Activated naive CD4-positive, alpha-beta T cell treated with anti-CD3 and anti-CD28 coated beads, Interleukin-2, amount 10 ng/mL, durations not matched to agents 7 days and 5 days (primary cell): ENCODE data around the gene KRTAP10-2.

Experiments used
- CTCF ChIA-PET: fragments of 350-600 bp; sonication (Branson Sonifier 250); formaldehyde crosslinking; loops from one replicate; lab custom pipeline; 2021; ENCODE audit warnings: antibody characterized with exemption; lab: Charles Lee
- DNase-seq: peaks from one replicate; pipeline ENCODE4 v3.0.0-alpha.2; 2020
- H3K27ac Mint-ChIP-seq: one replicate; pipeline ENCODE4 v1.8.0; 2021; ENCODE audit warnings: mild to moderate bottlenecking, moderate library complexity, mixed read lengths
- H3K27me3 Mint-ChIP-seq: one replicate; pipeline ENCODE4 v1.8.0; 2021; ENCODE audit warnings: mild to moderate bottlenecking, mixed read lengths
- H3K36me3 Mint-ChIP-seq: one replicate; pipeline ENCODE4 v1.8.0; 2021; ENCODE audit warnings: mixed read lengths
- H3K4me1 Mint-ChIP-seq: one replicate; pipeline ENCODE4 v1.8.0; 2021; ENCODE audit warnings: mixed read lengths
- H3K4me3 Mint-ChIP-seq: one replicate; pipeline ENCODE4 v1.8.0; 2021; ENCODE audit warnings: mild to moderate bottlenecking, moderate library complexity, mixed read lengths
- H3K9me3 Mint-ChIP-seq: one replicate; pipeline ENCODE4 v1.8.0; 2021; ENCODE audit warnings: mixed read lengths

The KRTAP10-2 gene

GRCh38 chr21:44523567-44524413 lies 27.5 kb downstream of the KRTAP10-2 start:
- H3K9me3 Mint-ChIP-seq, result no peaks in the 10 kb centered on the region

GRCh38 chr21:44522753-44523204 lies 28.5 kb downstream of the KRTAP10-2 start:
- Mint-ChIP-seq H3K27me3 (peaks cover 4% of the 10 kb centered on the region), H3K9me3 (no peaks in the 10 kb centered on the region), H3K4me3 (no peak overlapping the region), H3K4me1 (no peaks in the 10 kb centered on the region), H3K36me3 (no peaks in the 10 kb centered on the region), H3K27ac (no peak overlapping the region)
- CTCF ChIA-PET, result interaction anchor here (0.7 kb wide), 1 partner anchor 35 kb away, joined by 3 read pairs; no protein-coding TSS in a partner anchor
- peak; percentile 16 for DNase-seq

More at GRCh38 chr21:44523567-44524413, 27.5 kb downstream of the KRTAP10-2 start:
- H3K36me3 Mint-ChIP-seq, result no peaks in the 10 kb centered on the region
- no peaks in the 10 kb centered on the region for H3K4me1 Mint-ChIP-seq
- H3K27me3 Mint-ChIP-seq, result peaks cover 4% of the 10 kb centered on the region
- no peak overlapping the region for H3K27ac Mint-ChIP-seq
- CTCF ChIA-PET, result no interaction called here
- no peak for DNase-seq
- H3K4me3 Mint-ChIP-seq, result no peak overlapping the region

GRCh38 chr21:44521928-44522752 lies 29.2 kb downstream of the KRTAP10-2 start:
- Mint-ChIP-seq H3K27me3 (peaks cover 4% of the 10 kb centered on the region), H3K9me3 (no peaks in the 10 kb centered on the region), H3K4me1 (no peaks in the 10 kb centered on the region), H3K27ac (no peak overlapping the region), H3K4me3 (no peak overlapping the region), H3K36me3 (no peaks in the 10 kb centered on the region)
- CTCF ChIA-PET, result interaction anchor here (0.7 kb wide), 1 partner anchor 34 kb away, joined by 3 read pairs; no protein-coding TSS in a partner anchor
- peak; percentile 12 for DNase-seq

- peaks cover 7% of the 10 kb centered on the region for H3K27me3 Mint-ChIP-seq
- no peak overlapping the region for H3K4me3 Mint-ChIP-seq
- CTCF ChIA-PET, result no interaction called here
- peak; percentile 15 for DNase-seq
- no peaks in the 10 kb centered on the region for H3K9me3 Mint-ChIP-seq
- no peaks in the 10 kb centered on the region for H3K36me3 Mint-ChIP-seq
- H3K27ac Mint-ChIP-seq, result no peak overlapping the region
- no peaks in the 10 kb centered on the region for H3K4me1 Mint-ChIP-seq
These were observed 29.9 kb downstream of the KRTAP10-2 start for GRCh38 chr21:44521301-44521927.

- no peak for DNase-seq
- H3K27ac Mint-ChIP-seq, result no peak overlapping the region
- CTCF ChIA-PET, result interaction anchor here (1.5 kb wide), 1 partner anchor 10 kb away, joined by 3 read pairs; no protein-coding TSS in a partner anchor
- no peaks in the 10 kb centered on the region for H3K9me3 Mint-ChIP-seq
- H3K36me3 Mint-ChIP-seq, result no peaks in the 10 kb centered on the region
- H3K4me3 Mint-ChIP-seq, result no peak overlapping the region
- peaks cover 7% of the 10 kb centered on the region for H3K27me3 Mint-ChIP-seq
- H3K4me1 Mint-ChIP-seq, result no peaks in the 10 kb centered on the region
These were observed 30.7 kb downstream of the KRTAP10-2 start for GRCh38 chr21:44520326-44521300.

GRCh38 chr21:44519346-44520325 lies 31.7 kb downstream of the KRTAP10-2 start:
- Mint-ChIP-seq H3K9me3 (no peaks in the 10 kb centered on the region), H3K4me1 (no peaks in the 10 kb centered on the region)
- CTCF ChIA-PET, result interaction anchor here (1.5 kb wide), 1 partner anchor 9 kb away, joined by 3 read pairs; no protein-coding TSS in a partner anchor

GRCh38 chr21:44518686-44519085 lies 32.6 kb downstream of the KRTAP10-2 start:
- Mint-ChIP-seq H3K4me1 (no peaks in the 10 kb centered on the region), H3K4me3 (no peak overlapping the region), H3K27ac (no peak overlapping the region), H3K36me3 (no peaks in the 10 kb centered on the region), H3K9me3 (no peaks in the 10 kb centered on the region), H3K27me3 (peaks cover 10% of the 10 kb centered on the region)
- no peak for DNase-seq
- CTCF ChIA-PET, result interaction anchor here (0.6 to 1.5 kb wide), 2 partner anchors 8 to 277 kb away, joined by 3 read pairs; no protein-coding TSS in a partner anchor

More at GRCh38 chr21:44519346-44520325, 31.7 kb downstream of the KRTAP10-2 start:
- H3K4me3 Mint-ChIP-seq, result no peak overlapping the region
- no peak overlapping the region for H3K27ac Mint-ChIP-seq
- H3K27me3 Mint-ChIP-seq, result peaks cover 10% of the 10 kb centered on the region
- H3K36me3 Mint-ChIP-seq, result no peaks in the 10 kb centered on the region
- DNase-seq, result no peak

- Mint-ChIP-seq H3K4me1 (no peaks in the 10 kb centered on the region), H3K9me3 (no peaks in the 10 kb centered on the region), H3K36me3 (no peaks in the 10 kb centered on the region), H3K27me3 (peaks cover 10% of the 10 kb centered on the region), H3K4me3 (no peak overlapping the region), H3K27ac (no peak overlapping the region)
- DNase-seq, result no peak
- CTCF ChIA-PET, result no interaction called here
These were observed 34.0 kb downstream of the KRTAP10-2 start for GRCh38 chr21:44517175-44517899.

- Mint-ChIP-seq H3K4me1 (no peaks in the 10 kb centered on the region), H3K27me3 (peaks cover 12% of the 10 kb centered on the region), H3K9me3 (no peaks in the 10 kb centered on the region), H3K36me3 (no peaks in the 10 kb centered on the region), H3K4me3 (no peak overlapping the region), H3K27ac (no peak overlapping the region)
- DNase-seq, result no peak
- CTCF ChIA-PET, result interaction anchor here (7.4 kb wide), 1 partner anchor 278 kb away, joined by 65 read pairs; no protein-coding TSS in a partner anchor
These were observed 34.5 kb downstream of the KRTAP10-2 start for GRCh38 chr21:44516828-44517174.

- no peak for DNase-seq
- Mint-ChIP-seq H3K9me3 (no peaks in the 10 kb centered on the region), H3K36me3 (no peaks in the 10 kb centered on the region), H3K4me3 (no peak overlapping the region), H3K27ac (no peak overlapping the region), H3K27me3 (peaks cover 15% of the 10 kb centered on the region), H3K4me1 (no peaks in the 10 kb centered on the region)
- CTCF ChIA-PET, result interaction anchor here (1.1 to 7.4 kb wide), 2 partner anchors 227 to 278 kb away, joined by 3 to 65 read pairs; no protein-coding TSS in a partner anchor
These were observed 35.0 kb downstream of the KRTAP10-2 start for GRCh38 chr21:44516342-44516741.

GRCh38 chr21:44515359-44516165 lies 35.7 kb downstream of the KRTAP10-2 start:
- Mint-ChIP-seq H3K4me1 (no peaks in the 10 kb centered on the region), H3K36me3 (no peaks in the 10 kb centered on the region), H3K27me3 (peaks cover 15% of the 10 kb centered on the region), H3K9me3 (no peaks in the 10 kb centered on the region), H3K27ac (no peak overlapping the region), H3K4me3 (no peak overlapping the region)
- DNase-seq, result no peak
- CTCF ChIA-PET, result interaction anchor here (1.1 to 7.4 kb wide), 2 partner anchors 228 to 279 kb away, joined by 3 to 65 read pairs; no protein-coding TSS in a partner anchor
